GM23338 (cell line): ENCODE results near the gene MYF5. TPM values are rescaled to one million over a fixed set of nuclear protein-coding genes. Genes with fewer than 3 reads are reported as not detected.

Experiments used
- ATAC-seq: fragments of 200-7000 bp; cut with Tn5 transposase; 3 replicates; pipeline ENCODE4 v1.9.1; 2020
- DNase-seq: peaks from one replicate; pipeline ENCODE4 v3.0.0-alpha.2; 2015; ENCODE audit warnings: low spot score
- H2AFZ ChIP-seq: fragments of 200-600 bp; sonication (generic); 2 replicates; pipeline ENCODE4 v1.8.0; 2016; ENCODE audit warnings: antibody characterized with exemption, mild to moderate bottlenecking, moderate library complexity
- H3F3A ChIP-seq: fragments of 200-600 bp; sonication (generic); replicated peaks from 2 replicates; pipeline ENCODE4 v1.8.0; 2017; ENCODE audit warnings: antibody characterized with exemption, mixed run types, low read depth
- H3K27ac ChIP-seq: fragments of 200-600 bp; sonication (generic); 2 replicates; pipeline ENCODE4 v1.6.1; 2016; ENCODE audit warnings: low read depth
- H3K27me3 ChIP-seq: fragments of 200-600 bp; sonication (generic); 2 replicates; pipeline ENCODE4 v1.8.0; 2016; ENCODE audit warnings: mild to moderate bottlenecking, mixed run types, moderate library complexity; ENCODE audit not compliant: insufficient read depth
- H3K36me3 ChIP-seq: fragments of 200-600 bp; sonication (generic); 2 replicates; pipeline ENCODE4 v1.8.0; 2016; ENCODE audit warnings: mild to moderate bottlenecking; ENCODE audit not compliant: insufficient read depth
- H3K4me1 ChIP-seq: fragments of 200-600 bp; sonication (generic); 2 replicates; pipeline ENCODE4 v1.8.0; 2016; ENCODE audit warnings: mild to moderate bottlenecking, moderate library complexity; ENCODE audit not compliant: insufficient read depth
- H3K4me2 ChIP-seq: fragments of 200-600 bp; sonication (generic); 2 replicates; pipeline ENCODE4 v1.7.1; 2017; ENCODE audit warnings: mixed run types
- H3K4me3 ChIP-seq: fragments of 200-600 bp; sonication (generic); 2 replicates; pipeline ENCODE4 v1.6.1; 2016; ENCODE audit warnings: mixed run types
- H3K79me2 ChIP-seq: fragments of 200-600 bp; sonication (generic); replicated peaks from 2 replicates; pipeline ENCODE4 v1.8.0; 2017; ENCODE audit warnings: mild to moderate bottlenecking; ENCODE audit not compliant: insufficient read depth
- H3K9me2 ChIP-seq: fragments of 200-600 bp; sonication (generic); 2 replicates; pipeline ENCODE4 v1.8.0; 2017; ENCODE audit not compliant: insufficient read depth
- H4K20me1 ChIP-seq: fragments of 200-600 bp; sonication (generic); replicated peaks from 2 replicates; pipeline ENCODE4 v1.8.0; 2017; ENCODE audit warnings: mild to moderate bottlenecking; ENCODE audit not compliant: insufficient read depth
- H3K27ac Mint-ChIP-seq: 2 replicates; pipeline ENCODE4 v1.8.0; 2020; ENCODE audit warnings: inconsistent platforms, mild to moderate bottlenecking, moderate library complexity, mixed read lengths
- H3K27me3 Mint-ChIP-seq: 3 replicates; pipeline ENCODE4 v1.8.0; 2022; ENCODE audit warnings: low read depth, mild to moderate bottlenecking, moderate library complexity, mixed read lengths, inconsistent platforms; ENCODE audit not compliant: insufficient read depth, poor library complexity
- H3K36me3 Mint-ChIP-seq: 3 replicates; pipeline ENCODE4 v1.8.0; 2021; ENCODE audit warnings: low read depth, mild to moderate bottlenecking, inconsistent platforms, moderate library complexity, mixed read lengths
- H3K4me1 Mint-ChIP-seq: 3 replicates; pipeline ENCODE4 v1.8.0; 2020; ENCODE audit warnings: mild to moderate bottlenecking, inconsistent platforms, mixed read lengths
- H3K4me3 Mint-ChIP-seq: 3 replicates; pipeline ENCODE4 v1.8.0; 2021; ENCODE audit warnings: moderate library complexity, mild to moderate bottlenecking, inconsistent platforms, mixed read lengths
- H3K9me3 Mint-ChIP-seq: 3 replicates; pipeline ENCODE4 v1.8.0; 2020; ENCODE audit warnings: moderate library complexity, mild to moderate bottlenecking, inconsistent platforms, mixed read lengths
- CREB1 ChIP-seq: fragments of 250-450 bp; sonication (Bioruptor Pico); IDR thresholded peaks from 2 replicates; pipeline ENCODE4 v1.5.0; 2020; ENCODE audit warnings: low read depth, mild to moderate bottlenecking, moderate library complexity
- EZH2 ChIP-seq: fragments of 200-600 bp; sonication (generic); IDR thresholded peaks from one replicate; pipeline ENCODE4 v1.8.0; 2017; ENCODE audit warnings: antibody characterized with exemption, mild to moderate bottlenecking, low read depth; ENCODE audit not compliant: unreplicated experiment
- NANOG ChIP-seq: IDR thresholded peaks from 2 replicates; pipeline ENCODE4 v1.6.1; 2016; ENCODE audit warnings: antibody characterized with exemption, borderline replicate concordance
- POLR2AphosphoS5 ChIP-seq: IDR thresholded peaks from 2 replicates; pipeline ENCODE4 v1.6.1; 2016; ENCODE audit warnings: antibody characterized with exemption, low read depth
- ZNF114 ChIP-seq: fragments of 250-450 bp; sonication (Bioruptor Pico); IDR thresholded peaks from 2 replicates; pipeline ENCODE4 v1.5.0; 2020; ENCODE audit warnings: mild to moderate bottlenecking, moderate library complexity
- polyA plus RNA-seq: library from polyadenylated mRNA; unstranded; fragments of >200 nt; fragmentation: Nextera tagmentation; extraction: Ambion mirVana; gene quantifications from 2 replicates; pipeline ENCODE4 v1.2.1, GENCODE V29; 2016
- total RNA-seq: library from RNA; depleted of rRNA; stranded (reverse); fragments of >200 nt; shearing (Covaris generic); gene quantifications from 2 replicates; pipeline ENCODE4 v1.2.3, GENCODE V29; 2014
- TF ChIP-seq, protein P1 (sequence below): IDR thresholded peaks from 2 replicates; pipeline ENCODE4 v1.6.1; 2016; ENCODE audit warnings: antibody characterized with exemption
- TF ChIP-seq, protein P2 (sequence below): IDR thresholded peaks from one replicate; pipeline ENCODE4 v1.6.1; 2018; ENCODE audit warnings: antibody characterized with exemption; ENCODE audit not compliant: unreplicated experiment
- TF ChIP-seq, protein P3 (sequence below): fragments of 250-450 bp; sonication (Bioruptor Pico); IDR thresholded peaks from 2 replicates; pipeline ENCODE4 v1.5.0; 2020; ENCODE audit warnings: mild to moderate bottlenecking, moderate library complexity

Gene MYF5
- total and polyA plus RNA-seq, 2 experiments from 2014 or later = not detected

DNA sequence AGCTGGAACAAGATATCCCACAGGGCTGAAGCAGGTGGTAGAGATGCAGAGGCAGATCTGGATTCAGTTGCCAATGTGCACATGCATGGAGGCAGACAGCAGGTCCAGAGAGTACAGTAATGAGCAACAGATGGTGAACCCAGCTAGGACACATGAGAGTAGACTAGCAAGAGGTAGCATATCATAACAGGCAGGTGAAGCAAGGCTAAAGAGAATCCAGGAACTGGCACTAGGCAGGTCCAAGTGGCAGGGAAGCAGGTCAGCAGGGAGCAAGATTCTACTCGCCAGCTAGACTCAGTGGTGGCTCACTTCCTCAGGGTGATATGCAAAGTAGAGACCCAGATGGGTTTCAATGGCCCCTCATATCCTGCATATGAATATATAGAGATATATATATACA, 24.6 kb upstream of the MYF5 start:
- Mint-ChIP-seq H3K27me3 (no peaks in the 10 kb centered on the region), H3K4me1 (peaks cover 3% of the 10 kb centered on the region; the same call in 2 of the 3 replicates), H3K9me3 (no peaks in the 10 kb centered on the region), H3K36me3 (peaks cover 2% of the 10 kb centered on the region; the same call in 1 of the 3 replicates), H3K27ac (no peak overlapping the region), H3K4me3 (no peak overlapping the region)
- H3K4me2 ChIP-seq = no peak overlapping the region
- ATAC-seq (no peak), DNase-seq (no peak)
- no peak overlapping the region for H3K4me3 ChIP-seq
- H3K27ac ChIP-seq = no peak overlapping the region
- no peaks in the 10 kb centered on the region for H3K9me2 ChIP-seq
- H3F3A ChIP-seq = no peaks in the 10 kb centered on the region
- H3K27me3 ChIP-seq = no peaks in the 10 kb centered on the region
- no peaks in the 10 kb centered on the region for H3K36me3 ChIP-seq
- TF ChIP-seq ZNF114 (CRISPR knock-in tag) (no peak), CREB1 (CRISPR knock-in tag) (no peak), EZH2 (no peak), POLR2AphosphoS5 (no peak), NANOG (no peak)
- TF ChIP-seq, protein P1, sequence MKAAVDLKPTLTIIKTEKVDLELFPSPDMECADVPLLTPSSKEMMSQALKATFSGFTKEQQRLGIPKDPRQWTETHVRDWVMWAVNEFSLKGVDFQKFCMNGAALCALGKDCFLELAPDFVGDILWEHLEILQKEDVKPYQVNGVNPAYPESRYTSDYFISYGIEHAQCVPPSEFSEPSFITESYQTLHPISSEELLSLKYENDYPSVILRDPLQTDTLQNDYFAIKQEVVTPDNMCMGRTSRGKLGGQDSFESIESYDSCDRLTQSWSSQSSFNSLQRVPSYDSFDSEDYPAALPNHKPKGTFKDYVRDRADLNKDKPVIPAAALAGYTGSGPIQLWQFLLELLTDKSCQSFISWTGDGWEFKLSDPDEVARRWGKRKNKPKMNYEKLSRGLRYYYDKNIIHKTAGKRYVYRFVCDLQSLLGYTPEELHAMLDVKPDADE = no peak
- TF ChIP-seq, protein P2, sequence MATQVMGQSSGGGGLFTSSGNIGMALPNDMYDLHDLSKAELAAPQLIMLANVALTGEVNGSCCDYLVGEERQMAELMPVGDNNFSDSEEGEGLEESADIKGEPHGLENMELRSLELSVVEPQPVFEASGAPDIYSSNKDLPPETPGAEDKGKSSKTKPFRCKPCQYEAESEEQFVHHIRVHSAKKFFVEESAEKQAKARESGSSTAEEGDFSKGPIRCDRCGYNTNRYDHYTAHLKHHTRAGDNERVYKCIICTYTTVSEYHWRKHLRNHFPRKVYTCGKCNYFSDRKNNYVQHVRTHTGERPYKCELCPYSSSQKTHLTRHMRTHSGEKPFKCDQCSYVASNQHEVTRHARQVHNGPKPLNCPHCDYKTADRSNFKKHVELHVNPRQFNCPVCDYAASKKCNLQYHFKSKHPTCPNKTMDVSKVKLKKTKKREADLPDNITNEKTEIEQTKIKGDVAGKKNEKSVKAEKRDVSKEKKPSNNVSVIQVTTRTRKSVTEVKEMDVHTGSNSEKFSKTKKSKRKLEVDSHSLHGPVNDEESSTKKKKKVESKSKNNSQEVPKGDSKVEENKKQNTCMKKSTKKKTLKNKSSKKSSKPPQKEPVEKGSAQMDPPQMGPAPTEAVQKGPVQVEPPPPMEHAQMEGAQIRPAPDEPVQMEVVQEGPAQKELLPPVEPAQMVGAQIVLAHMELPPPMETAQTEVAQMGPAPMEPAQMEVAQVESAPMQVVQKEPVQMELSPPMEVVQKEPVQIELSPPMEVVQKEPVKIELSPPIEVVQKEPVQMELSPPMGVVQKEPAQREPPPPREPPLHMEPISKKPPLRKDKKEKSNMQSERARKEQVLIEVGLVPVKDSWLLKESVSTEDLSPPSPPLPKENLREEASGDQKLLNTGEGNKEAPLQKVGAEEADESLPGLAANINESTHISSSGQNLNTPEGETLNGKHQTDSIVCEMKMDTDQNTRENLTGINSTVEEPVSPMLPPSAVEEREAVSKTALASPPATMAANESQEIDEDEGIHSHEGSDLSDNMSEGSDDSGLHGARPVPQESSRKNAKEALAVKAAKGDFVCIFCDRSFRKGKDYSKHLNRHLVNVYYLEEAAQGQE = no peak
- H3K4me1 ChIP-seq = no peaks in the 10 kb centered on the region
- no peaks in the 10 kb centered on the region for H4K20me1 ChIP-seq
- H3K79me2 ChIP-seq = no peaks in the 10 kb centered on the region
- H2AFZ ChIP-seq = no peak overlapping the region

DNA sequence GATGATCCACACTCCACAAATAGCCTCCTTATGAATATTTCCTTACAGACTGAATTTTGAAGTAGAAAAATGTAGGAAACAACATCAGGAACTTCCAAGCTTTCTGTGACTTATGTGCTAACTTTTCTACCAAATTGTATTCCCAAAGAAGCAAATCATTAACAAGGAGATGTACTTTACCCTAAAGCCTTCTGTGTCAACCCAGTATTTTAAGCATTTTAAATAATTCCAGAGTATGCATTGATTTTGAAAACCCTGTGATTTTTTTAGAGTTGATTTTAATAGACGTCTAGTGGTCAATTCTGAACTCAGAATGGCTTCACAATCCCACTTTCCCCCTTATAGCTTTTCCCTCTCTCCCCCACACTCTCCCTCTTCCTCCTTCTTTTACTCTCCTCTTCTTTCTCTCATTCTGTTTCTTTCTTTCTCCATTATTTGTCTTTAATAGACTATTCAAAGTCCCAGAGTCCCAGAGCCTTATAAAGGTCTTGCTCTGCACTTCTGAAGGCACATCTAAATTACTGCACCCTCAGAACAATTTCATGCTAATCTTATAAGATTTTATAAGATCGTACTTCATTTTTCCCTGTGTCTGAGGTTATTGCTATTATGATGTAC, 19.3 kb upstream of the MYF5 start:
- Histone ChIP-seq H2AFZ (no peak overlapping the region), H3K9me2 (no peaks in the 10 kb centered on the region), H3K36me3 (no peaks in the 10 kb centered on the region), H3K4me3 (no peak overlapping the region), H3K4me1 (peaks cover under 1% of the 10 kb centered on the region; the same call in 1 of the 2 replicates), H3K79me2 (no peaks in the 10 kb centered on the region), H3F3A (no peaks in the 10 kb centered on the region), H4K20me1 (no peaks in the 10 kb centered on the region), H3K4me2 (no peak overlapping the region), H3K27me3 (peaks cover 6% of the 10 kb centered on the region), H3K27ac (no peak overlapping the region)
- ATAC-seq = no peak
- Mint-ChIP-seq H3K27ac (no peak overlapping the region), H3K36me3 (no peaks in the 10 kb centered on the region), H3K4me3 (no peak overlapping the region), H3K9me3 (no peaks in the 10 kb centered on the region), H3K27me3 (no peaks in the 10 kb centered on the region), H3K4me1 (peaks cover 7% of the 10 kb centered on the region)
- DNase-seq = no peak
- TF ChIP-seq, protein P1 = no peak
- no peak for TF ChIP-seq EZH2
- TF ChIP-seq, protein P3, sequence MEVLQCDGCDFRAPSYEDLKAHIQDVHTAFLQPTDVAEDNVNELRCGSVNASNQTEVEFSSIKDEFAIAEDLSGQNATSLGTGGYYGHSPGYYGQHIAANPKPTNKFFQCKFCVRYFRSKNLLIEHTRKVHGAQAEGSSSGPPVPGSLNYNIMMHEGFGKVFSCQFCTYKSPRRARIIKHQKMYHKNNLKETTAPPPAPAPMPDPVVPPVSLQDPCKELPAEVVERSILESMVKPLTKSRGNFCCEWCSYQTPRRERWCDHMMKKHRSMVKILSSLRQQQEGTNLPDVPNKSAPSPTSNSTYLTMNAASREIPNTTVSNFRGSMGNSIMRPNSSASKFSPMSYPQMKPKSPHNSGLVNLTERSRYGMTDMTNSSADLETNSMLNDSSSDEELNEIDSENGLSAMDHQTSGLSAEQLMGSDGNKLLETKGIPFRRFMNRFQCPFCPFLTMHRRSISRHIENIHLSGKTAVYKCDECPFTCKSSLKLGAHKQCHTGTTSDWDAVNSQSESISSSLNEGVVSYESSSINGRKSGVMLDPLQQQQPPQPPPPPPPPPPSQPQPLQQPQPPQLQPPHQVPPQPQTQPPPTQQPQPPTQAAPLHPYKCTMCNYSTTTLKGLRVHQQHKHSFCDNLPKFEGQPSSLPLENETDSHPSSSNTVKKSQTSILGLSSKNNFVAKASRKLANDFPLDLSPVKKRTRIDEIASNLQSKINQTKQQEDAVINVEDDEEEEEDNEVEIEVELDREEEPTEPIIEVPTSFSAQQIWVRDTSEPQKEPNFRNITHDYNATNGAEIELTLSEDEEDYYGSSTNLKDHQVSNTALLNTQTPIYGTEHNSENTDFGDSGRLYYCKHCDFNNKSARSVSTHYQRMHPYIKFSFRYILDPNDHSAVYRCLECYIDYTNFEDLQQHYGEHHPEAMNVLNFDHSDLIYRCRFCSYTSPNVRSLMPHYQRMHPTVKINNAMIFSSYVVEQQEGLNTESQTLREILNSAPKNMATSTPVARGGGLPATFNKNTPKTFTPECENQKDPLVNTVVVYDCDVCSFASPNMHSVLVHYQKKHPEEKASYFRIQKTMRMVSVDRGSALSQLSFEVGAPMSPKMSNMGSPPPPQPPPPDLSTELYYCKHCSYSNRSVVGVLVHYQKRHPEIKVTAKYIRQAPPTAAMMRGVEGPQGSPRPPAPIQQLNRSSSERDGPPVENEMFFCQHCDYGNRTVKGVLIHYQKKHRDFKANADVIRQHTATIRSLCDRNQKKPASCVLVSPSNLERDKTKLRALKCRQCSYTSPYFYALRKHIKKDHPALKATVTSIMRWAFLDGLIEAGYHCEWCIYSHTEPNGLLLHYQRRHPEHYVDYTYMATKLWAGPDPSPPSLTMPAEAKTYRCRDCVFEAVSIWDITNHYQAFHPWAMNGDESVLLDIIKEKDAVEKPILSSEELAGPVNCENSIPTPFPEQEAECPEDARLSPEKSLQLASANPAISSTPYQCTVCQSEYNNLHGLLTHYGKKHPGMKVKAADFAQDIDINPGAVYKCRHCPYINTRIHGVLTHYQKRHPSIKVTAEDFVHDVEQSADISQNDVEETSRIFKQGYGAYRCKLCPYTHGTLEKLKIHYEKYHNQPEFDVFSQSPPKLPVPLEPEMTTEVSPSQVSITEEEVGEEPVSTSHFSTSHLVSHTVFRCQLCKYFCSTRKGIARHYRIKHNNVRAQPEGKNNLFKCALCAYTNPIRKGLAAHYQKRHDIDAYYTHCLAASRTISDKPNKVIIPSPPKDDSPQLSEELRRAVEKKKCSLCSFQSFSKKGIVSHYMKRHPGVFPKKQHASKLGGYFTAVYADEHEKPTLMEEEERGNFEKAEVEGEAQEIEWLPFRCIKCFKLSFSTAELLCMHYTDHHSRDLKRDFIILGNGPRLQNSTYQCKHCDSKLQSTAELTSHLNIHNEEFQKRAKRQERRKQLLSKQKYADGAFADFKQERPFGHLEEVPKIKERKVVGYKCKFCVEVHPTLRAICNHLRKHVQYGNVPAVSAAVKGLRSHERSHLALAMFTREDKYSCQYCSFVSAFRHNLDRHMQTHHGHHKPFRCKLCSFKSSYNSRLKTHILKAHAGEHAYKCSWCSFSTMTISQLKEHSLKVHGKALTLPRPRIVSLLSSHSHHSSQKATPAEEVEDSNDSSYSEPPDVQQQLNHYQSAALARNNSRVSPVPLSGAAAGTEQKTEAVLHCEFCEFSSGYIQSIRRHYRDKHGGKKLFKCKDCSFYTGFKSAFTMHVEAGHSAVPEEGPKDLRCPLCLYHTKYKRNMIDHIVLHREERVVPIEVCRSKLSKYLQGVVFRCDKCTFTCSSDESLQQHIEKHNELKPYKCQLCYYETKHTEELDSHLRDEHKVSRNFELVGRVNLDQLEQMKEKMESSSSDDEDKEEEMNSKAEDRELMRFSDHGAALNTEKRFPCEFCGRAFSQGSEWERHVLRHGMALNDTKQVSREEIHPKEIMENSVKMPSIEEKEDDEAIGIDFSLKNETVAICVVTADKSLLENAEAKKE (CRISPR knock-in tag) = no peak
